ENCODE data around the gene EIF3D.

DNA sequence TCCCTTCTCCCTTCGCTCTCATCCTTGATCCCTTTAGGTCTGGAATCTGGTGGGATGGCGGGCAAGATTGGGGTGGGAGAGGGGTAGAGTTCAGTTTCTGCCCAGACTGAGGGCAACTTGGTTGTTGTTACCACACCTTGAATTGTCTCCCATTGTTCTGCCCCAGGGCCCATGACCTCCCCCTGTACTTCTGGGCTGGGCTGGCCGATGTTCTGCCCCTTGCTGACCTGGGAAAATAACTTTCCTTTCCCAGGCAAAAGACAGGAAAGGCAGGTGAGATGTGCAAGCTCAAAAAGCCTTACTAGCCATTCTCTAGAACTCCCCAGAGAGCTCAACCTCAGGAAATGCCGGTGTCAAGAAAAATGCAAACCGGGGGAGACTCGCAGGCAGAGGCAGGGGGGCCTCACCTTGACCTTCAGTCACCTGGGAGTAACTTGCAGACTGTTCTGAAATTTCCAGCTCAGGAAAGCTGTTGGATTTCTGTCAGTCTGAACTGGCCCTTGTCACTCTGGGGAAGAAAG, 32.4 kb upstream of the EIF3D start:
- TF ChIP-seq, protein P1, sequence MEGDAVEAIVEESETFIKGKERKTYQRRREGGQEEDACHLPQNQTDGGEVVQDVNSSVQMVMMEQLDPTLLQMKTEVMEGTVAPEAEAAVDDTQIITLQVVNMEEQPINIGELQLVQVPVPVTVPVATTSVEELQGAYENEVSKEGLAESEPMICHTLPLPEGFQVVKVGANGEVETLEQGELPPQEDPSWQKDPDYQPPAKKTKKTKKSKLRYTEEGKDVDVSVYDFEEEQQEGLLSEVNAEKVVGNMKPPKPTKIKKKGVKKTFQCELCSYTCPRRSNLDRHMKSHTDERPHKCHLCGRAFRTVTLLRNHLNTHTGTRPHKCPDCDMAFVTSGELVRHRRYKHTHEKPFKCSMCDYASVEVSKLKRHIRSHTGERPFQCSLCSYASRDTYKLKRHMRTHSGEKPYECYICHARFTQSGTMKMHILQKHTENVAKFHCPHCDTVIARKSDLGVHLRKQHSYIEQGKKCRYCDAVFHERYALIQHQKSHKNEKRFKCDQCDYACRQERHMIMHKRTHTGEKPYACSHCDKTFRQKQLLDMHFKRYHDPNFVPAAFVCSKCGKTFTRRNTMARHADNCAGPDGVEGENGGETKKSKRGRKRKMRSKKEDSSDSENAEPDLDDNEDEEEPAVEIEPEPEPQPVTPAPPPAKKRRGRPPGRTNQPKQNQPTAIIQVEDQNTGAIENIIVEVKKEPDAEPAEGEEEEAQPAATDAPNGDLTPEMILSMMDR (conservative IDR thresholded peaks at IDR 0.05 in 1 of 2, IDR thresholded peaks at IDR 0.05 in 1 of 2; ENCODE audit: extremely low read depth in 1 of 2, insufficient read depth in 1 of 2, low read depth in 1 of 2, low read length in 2 of 2), result no peak
- TF ChIP-seq EZH2 (IDR thresholded peaks at IDR 0.05; ENCODE audit: borderline replicate concordance, low read length), result no peak
